Central memory CD4-positive, alpha-beta T cell (primary cell): ENCODE results near the gene ATAD1.

Experiments used
- DNase-seq: peaks from one replicate; pipeline ENCODE4 v3.0.0; 2022

ATAD1 gene

GRCh38 chr10:87799860-87800259, 18.2 kb downstream of the ATAD1 start:
- no peak for DNase-seq

- DNase-seq: no peak
These were observed 19.9 kb downstream of the ATAD1 start for GRCh38 chr10:87798082-87798481.

- no peak for DNase-seq
These were observed 23.7 kb downstream of the ATAD1 start for GRCh38 chr10:87794285-87794684.

GRCh38 chr10:87790185-87790584, 27.8 kb downstream of the ATAD1 start:
- no peak for DNase-seq

- no peak for DNase-seq
These were observed 31.6 kb downstream of the ATAD1 start for GRCh38 chr10:87786421-87786820.

GRCh38 chr10:87782721-87783120, 35.3 kb downstream of the ATAD1 start:
- no peak for DNase-seq

GRCh38 chr10:87781545-87781944, 36.5 kb downstream of the ATAD1 start:
- no peak for DNase-seq

- DNase-seq: no peak
These were observed 41.7 kb downstream of the ATAD1 start for GRCh38 chr10:87776328-87776727.

- no peak for DNase-seq
These were observed 42.3 kb downstream of the ATAD1 start for GRCh38 chr10:87775766-87776165.

GRCh38 chr10:87771871-87772500, 46.0 kb downstream of the ATAD1 start:
- DNase-seq: no peak

GRCh38 chr10:87767253-87767652, 50.8 kb downstream of the ATAD1 start:
- DNase-seq: no peak

- DNase-seq: no peak
These were observed 52.2 kb downstream of the ATAD1 start for GRCh38 chr10:87765666-87766376.

GRCh38 chr10:87764072-87764934, 53.7 kb downstream of the ATAD1 start:
- DNase-seq: no peak

- no peak for DNase-seq
These were observed 54.8 kb downstream of the ATAD1 start for GRCh38 chr10:87763086-87763861.

GRCh38 chr10:87761892-87762291, 56.1 kb downstream of the ATAD1 start:
- DNase-seq: no peak

GRCh38 chr10:87761153-87761552, 56.9 kb downstream of the ATAD1 start:
- no peak for DNase-seq

- no peak for DNase-seq
These were observed 57.7 kb downstream of the ATAD1 start for GRCh38 chr10:87760195-87760905.

- no peak for DNase-seq
These were observed 58.5 kb downstream of the ATAD1 start for GRCh38 chr10:87759551-87759950.

- no peak for DNase-seq
These were observed 60.3 kb downstream of the ATAD1 start for GRCh38 chr10:87757685-87758084.

GRCh38 chr10:87753995-87754866, 63.8 kb downstream of the ATAD1 start:
- DNase-seq: no peak

GRCh38 chr10:87752566-87752965, 65.5 kb downstream of the ATAD1 start:
- DNase-seq: no peak
